Measurements from ENCODE around the gene RASGRF2.
"Not testable (repeated sequence)": the region's sequence is repeated elsewhere in the genome, so short reads cannot be mapped to it uniquely, and the experiment has no call there.

RASGRF2 gene

GRCh38 chr5:81029736-81030135 is 69.6 kb downstream of the RASGRF2 start:
- H3K9me3 ChIP-seq (ENCODE audit: control extremely low read depth in 1 of 5, control insufficient read depth in 4 of 5, insufficient read depth in 2 of 5, low read depth in 1 of 5, low read length in 4 of 5); POLR2A ChIA-PET; H3K36me3 ChIP-seq (ENCODE audit: control insufficient read depth in 4 of 4, insufficient read depth in 4 of 4, low read length in 3 of 4); H3K27me3 ChIP-seq (replicated peaks in 2 of 5; ENCODE audit: control insufficient read depth in 4 of 5, insufficient read depth in 5 of 5, low read length in 4 of 5); H3K27ac ChIP-seq (ENCODE audit: insufficient read depth in 1 of 2, low read depth in 1 of 2, low read length in 2 of 2, poor library complexity in 1 of 2, severe bottlenecking in 2 of 2); CTCF ChIA-PET; H3K4me1 ChIP-seq (ENCODE audit: control extremely low read depth in 1 of 4, control insufficient read depth in 4 of 4, insufficient read depth in 4 of 4, low read length in 3 of 4); H3K4me3 ChIP-seq (ENCODE audit: control insufficient read depth in 1 of 7, extremely low read depth in 1 of 7, insufficient read depth in 4 of 7, low read depth in 2 of 7, low read length in 6 of 7); DNase-seq: not testable (repeated sequence)
- 97% methylated on average over 4 of the region's 4 CpGs for WGBS (ENCODE audit: insufficient coverage)

- H3K36me3 ChIP-seq (ENCODE audit: control insufficient read depth in 4 of 4, insufficient read depth in 4 of 4, low read length in 3 of 4); H3K27me3 ChIP-seq (replicated peaks in 2 of 5; ENCODE audit: control insufficient read depth in 4 of 5, insufficient read depth in 5 of 5, low read length in 4 of 5); H3K4me1 ChIP-seq (ENCODE audit: control extremely low read depth in 1 of 4, control insufficient read depth in 4 of 4, insufficient read depth in 4 of 4, low read length in 3 of 4); POLR2A ChIA-PET; H3K27ac ChIP-seq (ENCODE audit: insufficient read depth in 1 of 2, low read depth in 1 of 2, low read length in 2 of 2, poor library complexity in 1 of 2, severe bottlenecking in 2 of 2); DNase-seq; H3K4me3 ChIP-seq (ENCODE audit: control insufficient read depth in 1 of 7, extremely low read depth in 1 of 7, insufficient read depth in 4 of 7, low read depth in 2 of 7, low read length in 6 of 7); CTCF ChIA-PET; H3K9me3 ChIP-seq (ENCODE audit: control extremely low read depth in 1 of 5, control insufficient read depth in 4 of 5, insufficient read depth in 2 of 5, low read depth in 1 of 5, low read length in 4 of 5): not testable (repeated sequence)
- 100% methylated on average over 1 of the region's 3 CpGs for WGBS (ENCODE audit: insufficient coverage)
Observed at GRCh38 chr5:81030236-81031034, 70.3 kb downstream of the RASGRF2 start.

GRCh38 chr5:81035522-81035921 is 75.4 kb downstream of the RASGRF2 start:
- 100% methylated on average over 1 of the region's 2 CpGs for WGBS (ENCODE audit: insufficient coverage)
- CTCF ChIA-PET: no interaction called here

GRCh38 chr5:81038495-81038894 is 78.3 kb downstream of the RASGRF2 start:
- Histone ChIP-seq H3K27ac (ENCODE audit: insufficient read depth in 1 of 2, low read depth in 1 of 2, low read length in 2 of 2, poor library complexity in 1 of 2, severe bottlenecking in 2 of 2) (no peak overlapping the region), H3K36me3 (ENCODE audit: control insufficient read depth in 4 of 4, insufficient read depth in 4 of 4, low read length in 3 of 4) (no peaks in the 10 kb centered on the region), H3K9me3 (ENCODE audit: control extremely low read depth in 1 of 5, control insufficient read depth in 4 of 5, insufficient read depth in 2 of 5, low read depth in 1 of 5, low read length in 4 of 5) (peaks cover 0 to 6% (median 2%) of the 10 kb centered on the region in 5 experiments), H3K27me3 (replicated peaks in 2 of 5; ENCODE audit: control insufficient read depth in 4 of 5, insufficient read depth in 5 of 5, low read length in 4 of 5) (no peaks in the 10 kb centered on the region), H3K4me1 (ENCODE audit: control extremely low read depth in 1 of 4, control insufficient read depth in 4 of 4, insufficient read depth in 4 of 4, low read length in 3 of 4) (no peaks in the 10 kb centered on the region), H3K4me3 (ENCODE audit: control insufficient read depth in 1 of 7, extremely low read depth in 1 of 7, insufficient read depth in 4 of 7, low read depth in 2 of 7, low read length in 6 of 7) (no peak overlapping the region)
- DNase-seq: no peak
- ChIA-PET CTCF (no interaction called here), POLR2A (no interaction called here)
- no CpG with 5 or more reads among the region's 1 CpG for WGBS (ENCODE audit: insufficient coverage)

More at GRCh38 chr5:81035522-81035921, 75.4 kb downstream of the RASGRF2 start:
- POLR2A ChIA-PET: no interaction called here
- Histone ChIP-seq H3K9me3 (ENCODE audit: control extremely low read depth in 1 of 5, control insufficient read depth in 4 of 5, insufficient read depth in 2 of 5, low read depth in 1 of 5, low read length in 4 of 5) (peaks cover 0 to 6% (median 2%) of the 10 kb centered on the region in 5 experiments), H3K4me1 (ENCODE audit: control extremely low read depth in 1 of 4, control insufficient read depth in 4 of 4, insufficient read depth in 4 of 4, low read length in 3 of 4) (no peaks in the 10 kb centered on the region), H3K36me3 (ENCODE audit: control insufficient read depth in 4 of 4, insufficient read depth in 4 of 4, low read length in 3 of 4) (no peaks in the 10 kb centered on the region), H3K4me3 (ENCODE audit: control insufficient read depth in 1 of 7, extremely low read depth in 1 of 7, insufficient read depth in 4 of 7, low read depth in 2 of 7, low read length in 6 of 7) (no peak overlapping the region), H3K27me3 (replicated peaks in 2 of 5; ENCODE audit: control insufficient read depth in 4 of 5, insufficient read depth in 5 of 5, low read length in 4 of 5) (no peaks in the 10 kb centered on the region), H3K27ac (ENCODE audit: insufficient read depth in 1 of 2, low read depth in 1 of 2, low read length in 2 of 2, poor library complexity in 1 of 2, severe bottlenecking in 2 of 2) (no peak overlapping the region)
- DNase-seq: peak in 1 of 3 donors; percentile 2

- no peaks in the 10 kb centered on the region for H3K9me3 ChIP-seq (ENCODE audit: control extremely low read depth in 1 of 5, control insufficient read depth in 4 of 5, insufficient read depth in 2 of 5, low read depth in 1 of 5, low read length in 4 of 5)
- ChIA-PET POLR2A (no interaction called here), CTCF (interaction anchor here (0.8 kb wide), 1 partner anchor 20 kb away, joined by 3 read pairs; no protein-coding TSS in a partner anchor)
- H3K27me3 ChIP-seq (replicated peaks in 2 of 5; ENCODE audit: control insufficient read depth in 4 of 5, insufficient read depth in 5 of 5, low read length in 4 of 5): no peaks in the 10 kb centered on the region
- DNase-seq: no peak
- H3K4me1 ChIP-seq (ENCODE audit: control extremely low read depth in 1 of 4, control insufficient read depth in 4 of 4, insufficient read depth in 4 of 4, low read length in 3 of 4): no peaks in the 10 kb centered on the region
- H3K36me3 ChIP-seq (ENCODE audit: control insufficient read depth in 4 of 4, insufficient read depth in 4 of 4, low read length in 3 of 4): no peaks in the 10 kb centered on the region
- no peak overlapping the region for H3K4me3 ChIP-seq (ENCODE audit: control insufficient read depth in 1 of 7, extremely low read depth in 1 of 7, insufficient read depth in 4 of 7, low read depth in 2 of 7, low read length in 6 of 7)
- 100% methylated on average over 3 of the region's 4 CpGs for WGBS (ENCODE audit: insufficient coverage)
- no peak overlapping the region for H3K27ac ChIP-seq (ENCODE audit: insufficient read depth in 1 of 2, low read depth in 1 of 2, low read length in 2 of 2, poor library complexity in 1 of 2, severe bottlenecking in 2 of 2)
Observed at GRCh38 chr5:81044868-81045267, 84.7 kb downstream of the RASGRF2 start.

GRCh38 chr5:81045389-81045807 is 85.2 kb downstream of the RASGRF2 start:
- Histone ChIP-seq H3K27ac (ENCODE audit: insufficient read depth in 1 of 2, low read depth in 1 of 2, low read length in 2 of 2, poor library complexity in 1 of 2, severe bottlenecking in 2 of 2) (no peak overlapping the region), H3K4me1 (ENCODE audit: control extremely low read depth in 1 of 4, control insufficient read depth in 4 of 4, insufficient read depth in 4 of 4, low read length in 3 of 4) (no peaks in the 10 kb centered on the region), H3K27me3 (replicated peaks in 2 of 5; ENCODE audit: control insufficient read depth in 4 of 5, insufficient read depth in 5 of 5, low read length in 4 of 5) (no peaks in the 10 kb centered on the region), H3K9me3 (ENCODE audit: control extremely low read depth in 1 of 5, control insufficient read depth in 4 of 5, insufficient read depth in 2 of 5, low read depth in 1 of 5, low read length in 4 of 5) (no peaks in the 10 kb centered on the region), H3K4me3 (ENCODE audit: control insufficient read depth in 1 of 7, extremely low read depth in 1 of 7, insufficient read depth in 4 of 7, low read depth in 2 of 7, low read length in 6 of 7) (no peak overlapping the region), H3K36me3 (ENCODE audit: control insufficient read depth in 4 of 4, insufficient read depth in 4 of 4, low read length in 3 of 4) (no peaks in the 10 kb centered on the region)
- ChIA-PET CTCF (interaction anchor here (0.8 kb wide), 1 partner anchor 21 kb away, joined by 3 read pairs; no protein-coding TSS in a partner anchor), POLR2A (no interaction called here)
- DNase-seq: no peak

GRCh38 chr5:81046041-81046440 is 85.9 kb downstream of the RASGRF2 start:
- Histone ChIP-seq H3K27ac (ENCODE audit: insufficient read depth in 1 of 2, low read depth in 1 of 2, low read length in 2 of 2, poor library complexity in 1 of 2, severe bottlenecking in 2 of 2) (no peak overlapping the region), H3K9me3 (ENCODE audit: control extremely low read depth in 1 of 5, control insufficient read depth in 4 of 5, insufficient read depth in 2 of 5, low read depth in 1 of 5, low read length in 4 of 5) (no peaks in the 10 kb centered on the region), H3K27me3 (replicated peaks in 2 of 5; ENCODE audit: control insufficient read depth in 4 of 5, insufficient read depth in 5 of 5, low read length in 4 of 5) (no peaks in the 10 kb centered on the region), H3K36me3 (ENCODE audit: control insufficient read depth in 4 of 4, insufficient read depth in 4 of 4, low read length in 3 of 4) (no peaks in the 10 kb centered on the region), H3K4me3 (ENCODE audit: control insufficient read depth in 1 of 7, extremely low read depth in 1 of 7, insufficient read depth in 4 of 7, low read depth in 2 of 7, low read length in 6 of 7) (no peak overlapping the region), H3K4me1 (ENCODE audit: control extremely low read depth in 1 of 4, control insufficient read depth in 4 of 4, insufficient read depth in 4 of 4, low read length in 3 of 4) (no peaks in the 10 kb centered on the region)
- ChIA-PET CTCF (no interaction called here), POLR2A (interaction anchor here (0.6 kb wide), 1 partner anchor 84 kb away, joined by 4 read pairs; no protein-coding TSS in a partner anchor)
- no peak for DNase-seq
- 100% methylated on average over 2 of the region's 2 CpGs for WGBS (ENCODE audit: insufficient coverage)
